ENCODE data around the gene CTNND2.

DNA sequence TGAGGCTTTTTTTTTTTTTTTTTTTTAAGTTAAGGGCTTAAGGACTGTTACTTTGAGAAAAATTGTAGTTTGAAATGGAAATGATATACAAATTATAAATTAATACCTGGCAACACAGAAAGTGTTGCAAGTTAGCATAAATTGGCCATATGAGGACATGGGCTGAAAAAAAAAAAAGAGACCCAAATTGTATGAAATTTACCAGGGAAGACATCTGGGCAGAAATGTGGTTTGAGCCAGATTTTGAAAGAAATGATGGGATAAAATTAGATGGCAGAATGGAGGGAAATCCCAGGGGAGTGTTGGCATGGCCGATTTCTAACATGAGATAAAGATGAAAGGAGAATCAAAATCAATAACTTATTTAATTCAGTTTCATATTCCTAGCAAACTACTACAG, 472.1 kb downstream of the CTNND2 start:
- TF ChIP-seq, protein P1, sequence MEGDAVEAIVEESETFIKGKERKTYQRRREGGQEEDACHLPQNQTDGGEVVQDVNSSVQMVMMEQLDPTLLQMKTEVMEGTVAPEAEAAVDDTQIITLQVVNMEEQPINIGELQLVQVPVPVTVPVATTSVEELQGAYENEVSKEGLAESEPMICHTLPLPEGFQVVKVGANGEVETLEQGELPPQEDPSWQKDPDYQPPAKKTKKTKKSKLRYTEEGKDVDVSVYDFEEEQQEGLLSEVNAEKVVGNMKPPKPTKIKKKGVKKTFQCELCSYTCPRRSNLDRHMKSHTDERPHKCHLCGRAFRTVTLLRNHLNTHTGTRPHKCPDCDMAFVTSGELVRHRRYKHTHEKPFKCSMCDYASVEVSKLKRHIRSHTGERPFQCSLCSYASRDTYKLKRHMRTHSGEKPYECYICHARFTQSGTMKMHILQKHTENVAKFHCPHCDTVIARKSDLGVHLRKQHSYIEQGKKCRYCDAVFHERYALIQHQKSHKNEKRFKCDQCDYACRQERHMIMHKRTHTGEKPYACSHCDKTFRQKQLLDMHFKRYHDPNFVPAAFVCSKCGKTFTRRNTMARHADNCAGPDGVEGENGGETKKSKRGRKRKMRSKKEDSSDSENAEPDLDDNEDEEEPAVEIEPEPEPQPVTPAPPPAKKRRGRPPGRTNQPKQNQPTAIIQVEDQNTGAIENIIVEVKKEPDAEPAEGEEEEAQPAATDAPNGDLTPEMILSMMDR (IDR thresholded peaks at IDR 0.05; ENCODE audit: low read depth, low read length, poor library complexity, severe bottlenecking): no peak
- TF ChIP-seq EZH2phosphoT487 (IDR thresholded peaks at IDR 0.05; ENCODE audit: borderline replicate concordance, low read length): no peak

Data from DOHH2 (cell line).